Ramos (cell line): ENCODE measurements around the gene ADGRG4.

ENCODE experiments used
- in situ Hi-C: fragments of 300-500 bp; cut with MboI; formaldehyde crosslinking; loops from one replicate; pipeline ENCODE4 v1.14.3; 2022; ENCODE audit warnings: low sequenced_read_pairs; ENCODE audit not compliant: unreplicated experiment

Gene ADGRG4

DNA sequence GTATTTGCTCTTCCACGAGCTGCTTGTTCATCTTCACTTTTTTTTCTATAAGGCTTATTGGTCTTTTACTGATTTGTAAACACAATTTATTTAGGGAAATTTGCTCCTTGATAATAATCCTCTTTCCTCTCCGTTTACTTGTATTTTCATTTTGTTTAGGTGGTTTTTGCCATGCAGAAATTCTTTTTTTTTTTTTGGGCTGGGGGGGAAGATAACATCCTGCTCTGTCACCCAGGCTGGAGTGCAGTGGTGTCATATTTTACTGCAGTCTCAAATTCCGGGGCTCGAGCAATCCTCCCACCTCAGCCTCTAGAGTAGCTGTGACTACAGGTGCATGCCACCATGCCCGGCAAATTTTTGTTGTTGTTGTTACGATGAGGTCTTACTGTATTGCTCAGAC lies 155.4 kb downstream of the ADGRG4 start:
- in situ Hi-C loops, result no loop called here

DNA sequence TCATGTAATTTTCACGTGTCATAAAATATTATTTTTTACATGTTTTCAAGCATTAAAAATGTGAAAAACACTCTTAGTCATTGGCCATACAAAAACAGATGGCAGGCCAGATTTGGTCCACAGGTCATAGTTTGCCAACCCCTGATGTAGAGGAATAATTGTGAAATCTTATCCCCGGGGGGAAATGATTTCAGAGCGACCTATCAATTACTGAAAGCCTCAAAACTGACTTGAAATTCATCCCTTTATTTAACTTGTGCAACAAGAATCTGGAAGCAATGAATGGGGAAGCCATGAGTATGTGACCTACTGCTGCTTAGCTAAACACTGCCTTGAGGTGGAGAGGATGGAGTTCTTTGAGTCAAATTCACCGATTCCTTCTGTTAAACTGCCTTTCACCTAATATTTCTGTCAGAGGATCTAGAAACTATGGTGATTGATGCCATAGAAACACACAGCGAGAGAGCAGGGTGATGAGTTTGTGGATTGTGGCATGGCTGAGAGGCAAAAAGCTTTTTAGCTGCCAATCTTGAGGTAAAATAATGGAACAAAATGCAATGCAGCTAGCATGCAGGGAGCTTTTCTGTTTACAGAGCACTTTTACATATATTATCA lies 156.6 kb downstream of the ADGRG4 start:
- in situ Hi-C loops, result no loop called here

- in situ Hi-C loops, result no loop called here
Observed at GRCh38 chrX:136464589-136464988, 163.8 kb downstream of the ADGRG4 start.
